HG02571 (cell line): ENCODE results near the gene PNLIPRP1.

Experiments used
- ATAC-seq: cut with Tn5 transposase; IDR thresholded peaks from one replicate; pipeline ENCODE4 v1.9.1; 2021; ENCODE audit warnings: mild to moderate bottlenecking, moderate library complexity; ENCODE audit not compliant: unreplicated experiment

Gene PNLIPRP1

GRCh38 chr10:116598329-116598728 lies 7.6 kb downstream of the PNLIPRP1 start:
- no peak for ATAC-seq

DNA sequence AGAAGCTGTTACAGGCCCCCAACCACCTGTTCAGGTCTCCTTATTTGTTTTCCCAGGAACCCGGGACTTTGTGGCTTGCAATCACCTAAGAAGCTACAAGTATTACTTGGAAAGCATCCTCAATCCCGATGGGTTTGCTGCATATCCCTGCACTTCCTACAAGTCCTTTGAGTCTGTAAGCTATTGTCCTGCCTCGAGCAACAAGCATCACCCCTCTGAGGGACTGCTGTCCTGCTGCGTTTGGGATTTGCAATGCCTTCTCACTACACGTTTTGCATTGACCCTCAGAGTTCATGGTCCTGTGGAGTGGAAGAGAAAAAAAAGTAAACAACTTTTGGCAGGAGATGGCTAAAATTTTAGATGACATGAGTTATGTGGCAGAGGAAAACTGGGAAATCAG lies 9.2 kb downstream of the PNLIPRP1 start:
- no peak for ATAC-seq

DNA sequence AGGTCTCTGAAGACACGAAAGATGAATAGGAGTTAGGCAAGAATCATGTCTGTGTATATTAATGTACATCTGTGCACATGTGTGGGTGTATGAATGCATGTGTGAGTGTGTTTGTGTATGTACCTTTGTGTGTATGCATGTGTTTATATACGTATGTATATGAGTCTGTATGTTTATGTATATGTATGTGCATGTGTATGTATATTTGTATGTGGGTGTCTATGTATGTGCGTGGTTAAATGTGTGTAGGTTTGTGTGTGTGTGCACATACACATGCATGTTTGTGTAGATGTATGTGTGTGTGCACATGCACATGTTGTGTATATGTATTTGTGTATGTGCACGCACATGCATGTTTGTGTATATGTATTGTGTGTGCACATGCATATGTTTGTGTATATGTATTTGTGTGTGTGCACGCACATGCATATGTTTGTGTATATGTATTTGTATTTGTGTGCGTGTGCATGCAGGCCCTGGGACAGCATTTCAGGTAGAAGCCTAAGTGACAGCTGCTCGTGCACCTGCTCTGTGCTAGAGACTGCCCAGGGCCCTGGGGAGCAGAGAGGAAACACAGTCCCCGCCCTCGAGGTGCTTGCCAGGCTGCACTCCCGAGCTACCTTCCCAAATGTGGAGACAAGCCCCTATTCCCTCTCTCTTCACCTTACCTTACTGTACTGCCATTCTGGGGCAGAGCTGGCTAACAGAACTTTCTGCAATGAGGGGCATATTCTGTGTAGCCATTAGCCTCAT lies 12.1 kb downstream of the PNLIPRP1 start:
- ATAC-seq: no peak

- no peak for ATAC-seq
These were observed 15.3 kb downstream of the PNLIPRP1 start for GRCh38 chr10:116606061-116606483.

GRCh38 chr10:116607336-116607735 lies 16.6 kb downstream of the PNLIPRP1 start:
- no peak for ATAC-seq

GRCh38 chr10:116608686-116609594 lies 18.2 kb downstream of the PNLIPRP1 start:
- ATAC-seq: no peak

DNA sequence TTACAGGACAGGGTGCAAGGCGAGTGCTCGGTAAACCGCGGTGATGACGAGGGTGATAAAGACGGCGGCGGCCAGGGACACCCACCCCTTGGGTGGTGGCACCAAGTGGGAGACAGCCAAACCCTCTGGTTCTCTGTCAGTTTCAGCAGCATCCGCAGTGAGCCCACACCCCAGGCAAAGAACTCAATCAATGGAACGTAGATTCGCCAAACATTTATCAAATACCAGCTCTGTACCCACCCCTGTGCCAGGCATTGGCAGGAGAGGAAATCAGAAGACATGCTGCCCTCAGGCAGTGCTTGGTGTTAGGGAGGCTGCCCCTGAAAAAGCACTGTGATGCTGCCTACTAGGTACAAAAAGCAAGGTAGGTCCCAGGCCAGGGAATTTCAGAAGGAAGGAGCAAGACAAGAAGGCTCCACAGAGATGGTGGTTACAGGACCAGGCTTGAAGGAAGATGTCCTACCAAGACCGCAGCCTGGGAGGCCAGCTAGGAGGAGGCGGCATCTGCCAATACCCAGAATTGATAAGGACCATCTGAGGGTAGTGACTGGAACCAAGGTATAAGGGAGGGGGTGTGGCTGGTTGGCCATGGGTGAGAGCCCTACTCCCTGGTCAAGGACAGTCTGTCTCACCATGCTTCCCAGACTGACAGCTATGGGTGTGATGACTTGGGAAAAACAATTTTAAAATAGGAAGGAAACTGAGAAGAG lies 19.8 kb downstream of the PNLIPRP1 start:
- ATAC-seq: no peak

DNA sequence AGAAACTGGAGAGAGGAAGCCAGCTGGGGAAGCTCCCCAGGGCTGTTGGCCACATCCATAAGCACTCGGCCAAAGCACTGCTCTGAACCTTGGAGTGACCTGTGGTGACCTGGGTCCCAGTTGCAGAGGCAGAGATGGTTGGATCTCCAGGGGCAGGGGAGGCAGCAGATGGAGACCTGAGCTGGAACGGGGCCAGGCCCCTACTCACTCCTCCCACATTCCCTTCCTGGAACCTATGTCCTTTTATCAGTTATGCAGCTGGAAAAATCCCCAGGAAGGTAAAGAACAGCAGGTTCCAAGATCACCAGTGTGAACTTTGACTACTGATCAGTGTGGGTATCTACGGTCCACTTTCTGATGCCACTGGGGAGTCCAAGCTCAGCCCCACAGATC lies 20.4 kb downstream of the PNLIPRP1 start:
- ATAC-seq: no peak

DNA sequence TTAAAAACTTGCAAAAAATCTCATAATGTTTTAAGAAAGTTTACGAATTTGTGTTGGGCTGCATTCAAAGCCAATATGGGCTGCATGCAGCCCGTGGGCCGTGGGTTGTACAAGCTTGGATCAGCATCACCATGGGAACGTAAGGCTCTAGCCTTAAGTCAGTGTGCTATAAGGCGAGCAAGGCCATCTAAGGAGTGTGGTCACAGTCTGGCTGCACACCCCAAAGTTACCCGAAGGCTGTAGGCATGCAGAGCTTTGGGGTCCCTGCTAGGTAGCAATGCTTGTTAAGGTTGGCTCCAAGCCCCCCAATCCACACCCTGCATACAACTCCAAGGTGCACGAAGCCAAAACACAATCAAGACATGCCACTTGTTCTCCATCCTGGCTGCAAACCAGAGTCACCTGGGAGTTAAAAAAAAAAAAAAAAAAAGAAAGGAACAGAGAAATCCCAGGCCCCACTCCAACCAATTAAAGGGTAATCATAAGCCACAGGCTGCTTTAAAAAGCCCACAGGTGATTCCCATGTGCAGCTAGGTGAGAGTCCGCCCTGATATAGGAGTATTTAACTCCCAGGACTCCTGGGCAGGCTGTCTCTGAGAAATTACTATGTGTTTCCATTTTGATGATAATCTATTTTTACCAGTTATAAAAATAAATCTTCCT lies 21.5 kb downstream of the PNLIPRP1 start:
- ATAC-seq: no peak

GRCh38 chr10:116613471-116613870 lies 22.7 kb downstream of the PNLIPRP1 start:
- ATAC-seq: no peak

DNA sequence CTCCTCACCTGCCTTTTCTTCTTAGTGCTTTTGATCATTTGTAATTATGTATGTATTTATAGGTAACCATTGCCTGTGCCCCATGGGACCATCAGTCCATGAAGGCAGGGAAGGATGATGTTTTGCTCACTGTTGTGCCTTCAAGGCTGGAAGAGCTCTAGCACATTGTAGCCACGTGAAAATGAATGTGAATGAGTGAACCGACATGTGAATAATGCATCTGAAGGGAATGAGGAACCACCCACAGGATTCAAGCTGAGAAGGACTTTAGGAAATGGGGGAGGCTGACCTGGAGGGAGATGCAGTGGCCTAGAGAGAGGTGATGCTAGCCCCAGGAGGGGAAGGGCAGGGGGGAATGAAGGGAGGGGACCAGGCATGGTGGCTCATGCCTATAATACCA lies 24.0 kb downstream of the PNLIPRP1 start:
- ATAC-seq: no peak

- ATAC-seq: no peak
These were observed 24.5 kb downstream of the PNLIPRP1 start for GRCh38 chr10:116615199-116615776.

DNA sequence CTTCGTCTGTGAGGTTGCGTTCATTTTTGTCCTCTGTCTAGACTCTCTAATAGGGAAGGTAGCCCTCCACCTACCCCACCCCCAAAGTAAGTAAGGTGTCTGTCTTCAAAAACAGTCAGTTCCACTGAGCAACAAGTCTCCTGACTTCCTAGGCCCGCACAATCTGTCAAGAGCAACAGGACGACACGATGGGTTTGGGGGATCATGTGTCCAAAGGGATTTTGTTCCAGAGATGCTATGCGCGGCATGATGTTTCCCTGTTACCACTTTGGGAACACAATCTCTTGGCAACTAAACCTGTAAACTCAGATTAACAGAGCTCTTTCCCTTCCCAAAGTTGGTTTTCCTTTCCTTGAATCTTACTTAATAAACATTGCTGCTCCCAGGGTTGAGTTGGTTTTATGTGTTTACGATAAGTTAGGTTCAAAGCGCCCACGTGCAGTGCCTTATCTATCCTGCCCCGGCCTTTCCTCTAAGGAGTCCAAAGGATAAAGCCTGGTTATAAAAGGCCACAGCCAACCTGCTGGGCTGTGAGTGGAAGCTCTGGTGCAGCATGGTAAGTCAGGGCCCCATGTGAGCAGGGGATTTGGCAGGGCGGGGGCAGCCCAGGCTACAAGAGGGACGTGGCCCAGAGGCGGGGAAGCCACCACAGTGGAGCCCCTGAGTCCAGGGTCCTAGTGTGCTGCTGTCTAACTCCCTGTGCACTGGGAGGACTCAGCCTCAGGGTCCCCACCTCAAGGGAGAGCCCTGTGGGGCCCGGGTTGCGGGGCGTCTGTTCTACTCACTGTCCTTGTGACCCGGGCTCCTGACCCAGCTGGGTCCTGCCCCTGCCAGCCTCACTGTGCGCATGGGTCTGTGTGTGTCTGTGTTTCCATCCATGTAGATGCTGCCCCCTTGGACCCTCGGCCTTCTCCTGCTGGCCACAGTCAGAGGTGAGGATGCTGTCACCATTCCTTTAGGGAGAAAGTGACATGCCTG lies 30.0 kb downstream of the PNLIPRP1 start, which contains the start of gene PNLIPRP2:
PNLIPRP2 (plus strand) TSS at position 531 of the 978 bp plus-strand sequence.
- no peak for ATAC-seq

GRCh38 chr10:116621476-116621875 lies 30.7 kb downstream of the PNLIPRP1 start:
- no peak for ATAC-seq

GRCh38 chr10:116621934-116622655 lies 31.3 kb downstream of the PNLIPRP1 start:
- no peak for ATAC-seq

- ATAC-seq: no peak
These were observed 35.1 kb downstream of the PNLIPRP1 start for GRCh38 chr10:116625845-116626244.

DNA sequence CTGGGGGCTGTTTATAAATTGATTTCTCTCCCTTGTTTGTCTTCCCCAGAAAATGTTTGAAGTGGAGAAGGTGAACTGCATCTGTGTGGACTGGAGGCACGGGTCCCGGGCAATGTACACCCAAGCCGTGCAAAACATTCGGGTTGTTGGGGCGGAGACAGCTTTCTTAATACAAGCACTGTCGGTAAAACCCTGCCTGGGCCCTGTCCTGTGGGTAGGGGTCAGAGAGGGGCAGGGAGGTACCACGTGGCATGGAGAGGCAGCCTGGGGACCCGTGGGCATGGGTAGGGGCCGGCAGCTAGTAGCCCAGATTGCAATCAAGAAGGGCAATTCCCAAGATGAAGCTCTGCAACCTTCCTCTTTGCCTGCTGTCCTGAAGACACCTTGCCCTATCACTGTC lies 36.1 kb downstream of the PNLIPRP1 start:
- no peak for ATAC-seq

GRCh38 chr10:116627386-116627933 lies 36.7 kb downstream of the PNLIPRP1 start:
- no peak for ATAC-seq
